AG08396 (cell line): ENCODE measurements around the gene ARHGEF11.

Experiments
- DNase-seq: peaks from one replicate; pipeline ENCODE4 v3.0.0; 2012; ENCODE audit warnings: low spot score, mixed read lengths

Gene ARHGEF11

DNA sequence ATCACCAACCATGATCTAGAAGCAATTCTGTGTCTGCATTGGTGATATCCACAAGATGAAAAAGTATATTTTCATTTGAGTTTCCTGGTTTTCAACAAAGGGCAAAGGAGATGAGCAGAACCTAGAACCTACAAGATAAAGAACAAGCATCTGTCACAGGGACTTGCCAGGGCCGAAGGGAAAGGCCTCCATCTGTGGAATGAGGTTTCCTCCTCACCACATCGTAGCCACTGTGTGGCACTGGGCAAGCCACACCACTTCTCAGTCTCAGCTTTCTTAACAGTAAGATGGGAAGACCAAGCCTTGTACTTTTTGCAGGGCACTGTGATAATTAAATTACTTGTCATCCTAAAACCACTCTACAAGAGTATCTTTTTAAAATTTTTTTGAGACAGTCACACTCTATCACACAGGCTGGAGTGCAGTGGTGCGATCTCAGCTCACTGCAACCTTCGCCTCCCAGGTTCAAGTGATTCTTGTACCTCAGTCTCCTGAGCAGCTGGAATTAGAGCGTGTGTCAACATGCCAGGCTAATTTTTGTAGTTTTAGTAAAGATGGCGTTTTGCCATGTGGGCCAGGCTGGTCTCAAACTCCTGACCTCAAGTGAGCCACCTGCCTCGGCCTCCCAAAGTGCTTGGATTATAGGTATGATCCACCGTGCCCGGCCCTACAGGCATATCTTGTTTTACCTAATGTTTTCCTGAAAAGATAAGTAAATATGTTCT is 45.8 kb downstream of the ARHGEF11 start:
- DNase-seq = no peak

- DNase-seq = no peak
These were observed 46.6 kb downstream of the ARHGEF11 start for GRCh38 chr1:156998840-156999500.

DNA sequence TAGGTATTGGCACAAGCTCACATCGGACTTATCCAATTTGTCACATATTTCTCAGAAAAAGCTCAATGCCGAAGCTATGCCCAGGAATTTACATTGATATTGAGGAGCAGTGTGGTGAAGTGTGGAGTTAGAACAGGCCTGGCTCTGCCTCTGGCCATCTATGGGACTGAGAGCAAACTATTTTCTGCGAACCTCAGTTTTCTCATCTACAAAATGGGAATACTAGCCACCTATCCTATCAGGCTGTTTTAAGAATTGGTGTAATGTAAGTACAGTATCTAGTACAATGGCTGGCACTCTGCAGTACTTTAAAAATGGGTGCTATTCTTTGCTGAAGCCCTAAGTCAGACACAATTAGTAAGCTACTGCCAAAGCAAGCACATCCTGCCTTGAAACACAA is 47.2 kb downstream of the ARHGEF11 start:
- DNase-seq = no peak

DNA sequence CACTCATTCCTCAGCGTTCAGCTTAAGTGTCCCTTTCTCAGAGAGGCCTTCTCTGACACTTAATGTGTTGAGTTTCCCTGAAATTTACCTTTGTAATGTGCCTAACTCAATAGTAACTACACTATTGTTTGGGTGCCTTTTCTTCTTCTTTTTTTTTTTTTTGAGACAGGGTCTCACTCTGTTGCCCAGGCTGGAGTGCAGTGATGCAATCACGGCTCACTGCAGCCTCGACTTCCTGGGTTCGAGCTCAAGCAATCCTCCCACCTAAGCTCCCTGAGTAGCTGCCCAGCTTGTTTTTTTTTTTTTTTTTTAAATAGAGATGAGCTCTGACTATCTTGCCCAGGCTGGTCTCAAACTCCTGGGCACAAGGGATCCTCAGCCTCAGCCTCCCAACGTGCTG is 50.1 kb downstream of the ARHGEF11 start:
- no peak for DNase-seq

DNA sequence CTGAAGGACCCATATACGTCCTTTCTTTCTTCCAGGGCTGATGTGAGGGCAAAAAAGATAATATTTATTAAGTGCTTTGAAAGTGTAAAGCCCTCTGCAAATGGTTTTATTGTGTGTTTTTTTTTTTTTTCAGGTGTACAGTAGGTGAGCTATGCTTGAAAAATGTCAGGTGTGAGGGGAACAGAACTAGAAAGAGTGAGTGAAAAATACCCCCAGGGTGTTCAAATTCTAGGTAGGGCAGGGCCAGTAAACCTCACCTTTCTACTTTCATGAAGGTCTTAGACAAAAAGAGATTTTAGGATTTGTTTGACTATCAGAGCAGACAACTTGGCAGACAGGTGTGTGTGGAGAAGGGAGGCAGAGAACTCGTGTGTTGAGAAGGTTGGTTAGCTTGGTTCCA is 51.3 kb downstream of the ARHGEF11 start:
- DNase-seq = no peak

- no peak for DNase-seq
These were observed 52.0 kb downstream of the ARHGEF11 start for GRCh38 chr1:156993426-156994147.

- no peak for DNase-seq
These were observed 53.3 kb downstream of the ARHGEF11 start for GRCh38 chr1:156992215-156992614.

GRCh38 chr1:156987715-156988114 is 57.8 kb downstream of the ARHGEF11 start:
- no peak for DNase-seq

DNA sequence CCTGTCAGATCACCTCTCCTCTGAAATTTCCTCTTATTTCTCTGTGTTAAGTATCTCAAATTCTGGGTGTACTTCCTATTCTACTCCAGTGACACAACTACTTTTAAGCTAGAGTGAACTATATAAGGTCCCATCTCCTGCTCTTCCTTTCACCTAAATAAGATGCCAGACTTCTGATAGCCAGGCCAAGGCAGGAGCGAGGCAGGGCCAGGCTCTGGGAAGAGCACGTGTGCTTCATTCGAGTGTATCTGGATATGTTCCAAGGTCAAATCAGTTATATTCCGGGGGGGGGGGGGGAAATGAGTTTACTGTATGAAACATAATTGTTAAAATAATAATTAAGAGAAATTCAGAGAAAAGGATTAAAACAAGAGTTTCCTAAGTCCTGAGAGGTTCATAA is 65.0 kb downstream of the ARHGEF11 start:
- no peak for DNase-seq

DNA sequence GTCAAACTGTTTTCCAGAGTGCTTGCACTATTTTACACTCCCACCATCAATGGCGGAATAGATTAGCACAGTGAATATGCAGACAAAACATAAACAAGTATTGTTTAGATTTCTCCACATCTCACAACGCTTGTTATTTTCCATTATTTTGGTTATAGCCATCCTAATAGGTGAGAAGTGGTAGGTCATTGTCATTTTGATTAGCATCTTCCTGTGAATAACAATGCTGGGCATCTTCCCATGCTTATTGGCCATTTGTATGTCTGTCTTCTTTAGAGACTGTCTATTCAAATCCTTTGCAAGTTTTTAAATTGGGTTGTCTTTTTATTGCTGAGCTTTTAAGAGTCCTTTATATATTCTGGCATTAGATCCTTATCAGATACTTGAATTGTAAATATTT is 70.5 kb downstream of the ARHGEF11 start:
- no peak for DNase-seq

DNA sequence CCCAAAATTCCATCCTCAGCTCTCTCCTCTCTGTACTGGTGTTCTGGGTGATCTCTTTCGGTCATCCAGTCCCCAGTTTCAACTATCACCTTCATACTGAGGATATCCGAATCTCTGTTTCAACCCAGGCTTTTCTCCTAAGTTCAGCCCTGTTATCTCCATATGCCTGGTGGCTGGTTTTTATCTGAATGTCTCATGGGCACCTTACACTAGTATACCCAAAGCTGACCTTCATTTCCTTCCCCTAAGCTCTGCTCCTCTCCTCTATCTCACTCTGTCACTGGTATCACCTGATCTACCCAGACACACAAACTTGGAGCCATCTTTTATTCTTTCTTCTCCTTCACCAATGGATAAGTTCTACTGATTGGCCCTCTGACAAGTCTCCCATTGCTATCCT is 72.1 kb downstream of the ARHGEF11 start:
- DNase-seq = no peak

DNA sequence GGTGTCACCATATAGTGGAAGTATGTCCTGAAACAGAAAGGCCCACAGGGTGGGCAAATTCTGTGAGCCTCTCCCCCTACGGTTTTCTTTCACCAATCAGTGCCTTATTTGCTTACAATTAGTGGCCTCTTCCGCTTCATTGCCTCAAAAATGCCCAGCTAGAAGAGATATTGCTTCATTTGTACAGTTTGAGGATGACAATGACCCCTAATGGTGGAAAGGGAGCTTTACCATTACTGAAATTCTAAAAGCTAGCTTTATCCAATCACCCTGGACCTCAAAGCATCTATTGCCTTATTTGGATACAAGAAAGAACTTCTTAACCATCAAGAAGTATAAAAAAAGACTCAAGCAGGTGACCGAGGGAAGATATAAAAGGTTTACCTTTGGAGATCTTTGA is 75.5 kb downstream of the ARHGEF11 start:
- DNase-seq = no peak

- DNase-seq = no peak
These were observed 76.0 kb downstream of the ARHGEF11 start for GRCh38 chr1:156969496-156969895.

GRCh38 chr1:156964441-156964840 is 81.1 kb downstream of the ARHGEF11 start:
- DNase-seq = peak; percentile 29

DNA sequence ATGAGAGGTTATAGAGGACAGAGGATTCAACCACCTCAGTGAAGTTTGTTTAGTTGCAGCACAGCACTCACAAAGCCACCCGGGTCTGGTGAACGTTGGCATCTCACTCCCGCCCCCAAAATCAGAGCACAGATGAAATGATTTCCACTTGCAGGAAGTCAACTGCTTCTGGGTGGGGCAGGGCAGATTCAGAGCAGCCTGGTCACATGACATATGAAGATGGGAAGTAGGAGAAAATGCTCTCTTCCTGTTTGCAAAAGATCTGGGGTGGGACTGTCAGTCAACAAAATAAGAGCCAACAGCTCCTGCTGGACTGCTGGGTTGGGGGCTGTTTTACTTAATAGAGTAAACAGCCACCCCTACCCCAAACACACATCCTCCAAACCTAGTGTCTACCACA is 81.9 kb downstream of the ARHGEF11 start:
- no peak for DNase-seq

GRCh38 chr1:156961709-156962108 is 83.8 kb downstream of the ARHGEF11 start:
- no peak for DNase-seq

DNA sequence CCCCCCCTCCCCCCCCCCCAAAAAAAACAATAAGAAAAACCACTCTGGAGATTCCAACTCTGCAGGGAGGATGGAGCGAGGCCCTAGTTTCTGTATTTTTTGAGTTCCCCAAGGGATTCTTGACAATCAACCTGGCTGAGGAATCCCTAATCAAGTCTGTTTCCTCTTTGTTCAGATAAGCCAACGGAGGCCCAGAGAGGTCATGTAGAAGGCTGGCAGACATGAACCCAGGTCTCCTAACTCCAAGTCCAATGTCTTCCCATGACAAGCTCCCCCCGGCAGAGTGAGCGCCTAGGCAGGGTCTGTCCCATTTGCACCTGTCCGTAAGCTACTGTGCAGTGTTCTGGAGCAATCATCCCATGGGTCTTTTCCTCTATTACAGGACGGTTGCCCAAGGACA is 85.6 kb downstream of the ARHGEF11 start:
- no peak for DNase-seq

DNA sequence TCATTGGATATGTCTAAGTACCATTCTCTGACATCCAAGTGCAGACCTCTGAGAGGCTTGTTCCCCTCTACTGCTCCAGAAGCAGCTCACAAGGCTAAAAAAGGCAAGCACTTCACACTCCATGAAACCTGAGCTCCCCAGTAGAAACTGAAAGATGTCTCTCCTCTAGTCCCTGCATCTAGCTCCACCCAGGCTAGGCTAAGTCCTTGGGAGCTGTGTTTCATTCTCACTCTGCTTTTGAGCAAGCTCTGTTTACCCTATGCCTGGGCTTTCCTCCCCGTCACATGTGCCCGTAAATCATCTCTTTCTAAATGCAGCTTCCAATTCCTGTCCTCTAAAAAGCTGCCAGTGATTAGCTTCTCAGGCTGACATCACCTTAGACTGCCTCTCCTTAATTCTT is 86.1 kb downstream of the ARHGEF11 start:
- peak; percentile 46 for DNase-seq

GRCh38 chr1:156958247-156958714 is 87.3 kb downstream of the ARHGEF11 start:
- no peak for DNase-seq

DNA sequence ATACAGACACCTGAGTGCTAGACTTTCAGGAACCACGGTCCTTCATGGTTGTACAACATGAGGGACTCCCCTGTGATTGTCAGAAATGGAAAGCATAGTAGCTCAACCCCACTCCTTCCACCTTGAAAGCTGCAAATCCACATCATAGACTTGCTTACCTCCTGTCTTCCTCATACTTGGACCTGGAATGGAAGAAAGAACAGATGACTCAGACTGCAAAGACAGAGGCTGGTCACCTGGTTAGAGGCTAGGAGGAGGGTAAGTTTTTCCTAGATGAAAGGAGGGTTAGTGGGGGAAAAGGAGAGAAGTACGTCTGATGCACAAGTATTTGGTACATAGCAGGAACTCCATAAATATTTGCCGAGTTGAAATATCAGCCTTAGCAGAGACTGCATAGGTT is 87.9 kb downstream of the ARHGEF11 start:
- DNase-seq = no peak

DNA sequence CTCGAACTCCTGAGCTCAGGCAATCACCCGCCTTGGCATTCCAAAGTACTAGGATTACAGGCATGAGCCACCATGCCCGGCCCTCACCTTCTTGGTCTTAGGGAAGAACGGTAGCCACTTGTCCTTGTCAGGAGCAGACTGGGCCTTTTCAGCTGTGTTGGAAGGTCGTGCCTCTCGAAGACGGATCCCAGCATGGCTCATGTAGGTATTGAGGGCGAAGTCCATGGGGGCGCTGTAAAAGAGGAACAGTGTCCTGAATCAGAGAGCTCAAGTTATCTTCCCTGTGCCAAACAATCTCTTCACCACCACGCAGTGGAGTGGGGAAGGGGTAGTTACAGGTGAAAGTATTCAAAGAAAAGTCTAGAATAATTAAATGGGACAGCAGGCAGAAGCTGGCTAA is 89.2 kb downstream of the ARHGEF11 start:
- no peak for DNase-seq

GRCh38 chr1:156953571-156953970 is 92.0 kb downstream of the ARHGEF11 start:
- DNase-seq = no peak

- DNase-seq = no peak
These were observed 94.2 kb downstream of the ARHGEF11 start for GRCh38 chr1:156951371-156951770.
